ENCODE measurements around the gene TRAF1.

TRAF1 gene

GRCh38 chr9:120853198-120853597 lies 73.4 kb downstream of the TRAF1 start:
- Histone ChIP-seq H3K36me3 (ENCODE audit: control insufficient read depth in 4 of 4, insufficient read depth in 4 of 4, low read length in 3 of 4) (peaks cover 14 to 55% (median 33%) of the 10 kb centered on the region in 4 experiments), H3K27me3 (replicated peaks in 2 of 5; ENCODE audit: control insufficient read depth in 4 of 5, insufficient read depth in 5 of 5, low read length in 4 of 5) (no peaks in the 10 kb centered on the region), H3K27ac (ENCODE audit: insufficient read depth in 1 of 2, low read depth in 1 of 2, low read length in 2 of 2, poor library complexity in 1 of 2, severe bottlenecking in 2 of 2) (peak overlapping the region in 1 of 2 experiments; percentile 35), H3K9me3 (ENCODE audit: control extremely low read depth in 1 of 5, control insufficient read depth in 4 of 5, insufficient read depth in 2 of 5, low read depth in 1 of 5, low read length in 4 of 5) (no peaks in the 10 kb centered on the region), H3K4me3 (ENCODE audit: control insufficient read depth in 1 of 7, extremely low read depth in 1 of 7, insufficient read depth in 4 of 7, low read depth in 2 of 7, low read length in 6 of 7) (no peak overlapping the region), H3K4me1 (ENCODE audit: control extremely low read depth in 1 of 4, control insufficient read depth in 4 of 4, insufficient read depth in 4 of 4, low read length in 3 of 4) (peaks cover 0 to 9% (median 2%) of the 10 kb centered on the region in 4 experiments)
- DNase-seq: no peak
- WGBS (ENCODE audit: insufficient coverage): no CpG with 5 or more reads among the region's 6 CpGs
- ChIA-PET CTCF (interaction anchor here (1.0 to 1.5 kb wide), 3 partner anchors 13 to 97 kb away, joined by 3 to 8 read pairs (median 3); no protein-coding TSS in a partner anchor), POLR2A (no interaction called here)
